ENCODE data around the gene EHMT1.

Gene EHMT1

DNA sequence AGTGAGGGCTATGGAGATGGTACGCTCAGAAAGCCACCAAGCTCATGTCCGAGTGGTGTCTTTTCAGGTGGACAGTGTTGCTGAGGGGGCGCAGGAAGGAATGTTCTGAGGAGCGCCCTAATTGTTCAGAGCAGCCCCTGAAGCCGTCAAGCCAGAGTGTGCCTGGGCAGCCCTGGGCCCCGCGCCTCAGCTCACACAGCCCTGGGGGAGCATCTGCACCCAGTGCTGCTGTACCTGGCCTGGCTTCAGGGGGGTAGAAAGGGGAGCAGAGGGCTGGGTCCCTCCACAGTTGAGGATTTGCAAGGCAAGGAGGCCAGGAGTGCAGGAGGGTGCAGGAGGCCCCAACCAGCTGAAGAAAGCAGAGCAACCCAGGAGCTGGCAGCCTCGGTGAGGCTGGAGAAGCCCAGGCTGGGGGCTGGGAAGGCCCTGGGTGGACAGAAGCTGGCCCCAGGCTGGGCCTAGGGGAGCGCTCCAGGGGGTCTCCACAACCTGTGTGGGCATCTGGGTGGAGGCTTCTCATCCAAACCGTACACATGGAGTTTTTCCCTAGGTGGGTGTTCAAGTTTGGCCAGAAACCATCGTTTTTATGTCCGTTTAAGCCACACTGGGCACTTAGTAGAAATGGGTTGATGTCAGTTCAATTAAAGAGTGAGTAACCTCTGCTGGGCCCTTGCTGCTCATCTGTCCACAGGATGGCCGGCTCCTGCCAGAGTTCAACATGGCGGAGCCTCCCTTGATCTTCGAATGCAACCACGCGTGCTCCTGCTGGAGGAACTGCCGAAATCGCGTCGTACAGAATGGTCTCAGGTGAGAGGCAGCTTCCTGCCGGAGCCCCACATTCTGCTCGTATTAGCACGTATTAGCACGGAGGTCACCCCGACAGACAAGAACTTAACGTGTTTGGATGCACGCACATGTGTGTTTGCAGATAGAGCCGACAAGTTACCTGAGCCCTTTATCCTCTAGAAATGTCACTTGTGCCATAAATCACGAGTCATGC lies 196.8 kb downstream of the EHMT1 start:
- intact Hi-C loops (cut with DNase I) = no loop called here
- DNase-seq = no peak

DNA sequence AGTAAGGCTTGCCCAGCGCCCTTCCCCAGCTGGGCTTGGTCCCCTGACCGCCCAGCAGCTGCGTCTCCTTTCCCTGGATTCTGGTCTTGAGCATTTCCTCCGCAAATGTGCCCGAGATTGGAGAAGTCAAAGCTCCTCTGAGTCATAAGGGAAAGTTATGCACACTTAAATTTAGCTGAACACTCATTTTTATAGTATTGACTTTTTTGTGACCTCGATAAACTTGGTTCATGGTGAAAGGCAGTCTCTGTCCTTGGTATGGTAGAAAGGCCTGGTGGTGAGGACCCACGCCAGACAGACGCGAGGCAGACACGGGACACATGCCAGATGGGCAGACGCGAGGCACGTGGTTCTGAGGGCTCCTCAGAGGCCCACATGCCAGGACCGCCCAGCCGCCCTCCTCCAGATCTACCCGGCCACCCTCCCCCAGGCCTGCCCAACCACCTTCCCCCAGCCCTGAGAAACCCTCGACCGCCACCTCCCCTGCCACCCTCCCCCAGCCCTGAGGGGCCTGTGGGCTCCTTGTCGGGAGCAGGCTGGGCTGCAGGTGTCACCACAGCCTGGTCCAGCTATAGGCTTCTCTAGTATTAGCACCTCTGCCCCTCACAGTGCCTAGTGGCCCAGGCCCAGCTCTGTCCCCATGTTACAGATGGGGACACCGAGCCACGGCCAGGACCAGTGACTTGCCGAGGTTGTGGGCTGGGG lies 197.9 kb downstream of the EHMT1 start:
- intact Hi-C loops (cut with DNase I) = no loop called here
- no peak for DNase-seq

DNA sequence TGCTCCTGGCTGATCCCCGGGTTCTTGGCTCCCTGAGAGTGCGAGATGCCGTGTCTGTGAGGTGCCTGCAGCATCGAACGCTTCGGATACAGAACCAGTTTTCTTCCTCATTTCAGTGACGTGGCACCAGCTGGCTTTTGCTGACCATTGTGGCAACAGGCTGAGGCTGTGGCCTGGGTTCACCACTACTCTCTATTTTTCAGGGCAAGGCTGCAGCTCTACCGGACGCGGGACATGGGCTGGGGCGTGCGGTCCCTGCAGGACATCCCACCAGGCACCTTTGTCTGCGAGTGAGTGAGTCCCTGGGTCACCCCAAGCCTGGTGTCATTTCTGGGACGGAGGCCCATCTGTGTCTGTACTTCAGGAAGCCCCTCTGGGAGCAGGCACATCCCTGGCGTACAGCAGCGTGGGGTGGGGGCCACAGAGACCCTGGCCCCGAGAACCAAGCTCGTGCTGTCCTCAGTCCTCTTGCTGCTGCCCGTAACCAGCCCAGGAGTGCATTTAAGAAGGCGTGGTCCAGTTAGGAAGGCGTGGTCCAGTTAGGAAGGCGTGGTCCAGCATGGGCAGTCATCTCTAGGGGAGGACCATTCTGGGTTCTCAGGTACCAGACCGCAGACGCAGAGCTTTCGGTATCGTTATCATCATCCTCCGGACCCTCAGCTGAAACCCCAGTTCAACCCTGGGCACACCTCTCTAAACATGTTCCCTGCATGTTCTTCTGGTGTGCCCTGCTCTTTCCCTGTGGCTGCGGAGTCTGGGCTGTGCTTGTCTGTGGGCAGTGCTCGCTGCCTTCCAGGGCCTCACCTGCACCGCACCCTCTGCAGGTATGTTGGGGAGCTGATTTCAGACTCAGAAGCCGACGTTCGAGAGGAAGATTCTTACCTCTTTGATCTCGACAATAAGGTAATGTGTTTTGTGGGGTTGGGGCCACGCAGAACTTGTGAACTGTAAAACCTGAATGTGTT lies 198.7 kb downstream of the EHMT1 start:
- intact Hi-C loops (cut with DNase I) = no loop called here
- DNase-seq = peak in 1 of 42 donors; percentile 9

GRCh38 chr9:137818286-137818685 lies 199.5 kb downstream of the EHMT1 start:
- intact Hi-C loops (cut with DNase I) = no loop called here
- DNase-seq = peak in 1 of 42 donors; percentile 16

GRCh38 chr9:137820161-137820855 lies 201.5 kb downstream of the EHMT1 start:
- DNase-seq = peak in 24 of 42 donors; percentile 29 to 80 (median 52)
- intact Hi-C loops (cut with DNase I) = no loop called here

DNA sequence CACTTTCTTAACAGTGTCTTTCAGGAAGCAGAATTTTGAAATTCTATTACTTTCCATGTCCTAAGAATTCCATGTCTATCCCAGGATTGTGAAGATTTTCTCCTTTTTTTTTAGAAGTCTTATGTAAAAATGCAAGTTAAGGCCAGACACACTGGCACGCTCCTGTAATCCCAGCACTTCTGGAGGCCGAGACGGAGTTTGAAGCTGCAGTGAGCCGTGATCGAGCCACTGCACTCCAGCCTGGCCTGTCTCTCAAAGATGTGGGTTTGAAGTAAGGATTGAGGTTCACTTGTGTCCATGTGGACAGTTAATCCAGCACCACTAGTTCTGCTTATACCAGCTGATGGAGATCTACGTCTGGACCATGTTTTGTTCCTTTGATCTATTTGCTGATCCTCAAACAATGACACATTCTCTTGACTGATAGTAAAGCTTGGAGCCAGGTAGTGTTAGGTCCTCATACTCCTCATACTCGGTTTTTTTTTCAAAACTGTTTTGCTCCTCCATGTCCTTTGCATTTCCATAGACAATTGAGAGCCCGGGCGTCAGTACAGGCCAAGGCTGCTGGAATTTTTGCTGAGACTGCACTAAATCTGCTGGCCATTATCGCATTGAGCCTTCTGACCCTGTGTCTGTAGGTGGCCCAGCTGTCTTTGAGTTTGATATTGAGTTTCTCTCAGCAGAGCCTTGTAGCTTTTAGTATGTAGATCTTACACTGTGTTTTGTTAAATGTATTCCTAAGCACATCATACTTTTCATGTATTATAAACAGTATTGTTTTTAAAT lies 205.4 kb downstream of the EHMT1 start:
- DNase-seq = peak in 4 of 42 donors; percentile 6 to 22 (median 6)
- intact Hi-C loops (cut with DNase I) = no loop called here

DNA sequence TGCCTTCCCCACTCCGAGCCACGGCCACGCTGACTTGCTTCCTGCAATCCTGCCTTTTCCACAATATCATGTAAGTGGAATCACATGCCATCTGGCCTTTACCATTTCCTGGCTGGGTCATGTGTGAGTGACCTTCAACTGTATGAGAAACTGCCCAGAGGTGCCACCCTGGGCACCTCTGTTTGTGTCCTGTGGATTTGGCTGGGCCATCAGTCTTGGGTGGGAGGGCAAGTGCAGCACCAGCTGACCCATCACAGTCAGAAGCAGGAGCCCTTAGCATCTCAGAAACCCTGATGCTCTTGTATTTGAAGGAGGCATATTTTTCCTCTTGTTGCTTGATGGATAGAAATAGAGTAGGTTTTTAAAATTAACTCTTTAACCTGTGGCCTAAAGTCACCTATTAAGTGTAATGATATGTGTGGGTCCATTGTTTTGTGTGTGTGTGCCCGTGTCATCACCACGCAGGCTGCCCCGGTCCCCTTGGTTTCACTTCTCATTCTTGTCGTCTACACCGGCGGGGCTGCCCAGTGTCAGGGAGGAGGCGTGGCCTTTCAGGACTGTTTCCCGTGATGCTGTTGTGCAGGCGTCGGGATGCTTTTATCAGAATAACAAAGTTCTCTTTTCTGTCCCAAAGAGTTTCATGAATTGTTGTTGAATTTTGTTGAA lies 206.7 kb downstream of the EHMT1 start:
- intact Hi-C loops (cut with DNase I) = no loop called here

DNA sequence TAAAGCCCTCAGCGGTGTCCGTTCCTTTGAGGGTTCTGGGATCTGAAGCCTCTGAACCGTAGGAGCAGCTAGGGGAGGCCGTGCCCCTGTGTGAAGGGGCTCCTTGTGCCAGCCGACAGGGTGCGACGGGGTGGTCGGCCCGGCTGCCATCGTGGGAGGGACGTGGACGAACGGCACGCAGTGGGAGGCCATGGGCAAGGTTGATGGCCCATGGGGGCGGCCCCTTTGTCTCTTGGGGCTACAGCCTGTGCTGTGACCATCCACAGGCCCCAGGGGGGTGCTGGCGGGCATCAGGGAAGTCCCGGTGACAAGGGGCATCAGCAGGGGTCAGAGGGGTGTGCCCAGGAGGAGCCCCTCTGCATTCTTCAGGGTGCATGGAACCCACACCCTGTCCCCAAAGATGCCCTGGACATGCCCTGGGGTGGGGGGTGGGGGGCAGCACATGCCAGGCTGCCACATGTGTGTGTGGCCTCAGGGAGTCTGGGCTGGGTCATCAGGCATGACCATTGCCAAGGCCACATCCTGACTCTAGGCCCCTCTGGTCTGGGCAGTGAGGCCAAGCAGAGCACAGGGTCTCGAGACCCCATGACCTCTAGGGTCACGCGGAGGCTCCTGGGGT lies 209.2 kb downstream of the EHMT1 start:
- DNase-seq = peak in 1 of 42 donors; percentile 12
- intact Hi-C loops (cut with DNase I) = no loop called here

More for the DNA sequence above, 206.7 kb downstream of the EHMT1 start:
- peak in 2 of 42 donors; percentile 10 to 13 for DNase-seq

DNA sequence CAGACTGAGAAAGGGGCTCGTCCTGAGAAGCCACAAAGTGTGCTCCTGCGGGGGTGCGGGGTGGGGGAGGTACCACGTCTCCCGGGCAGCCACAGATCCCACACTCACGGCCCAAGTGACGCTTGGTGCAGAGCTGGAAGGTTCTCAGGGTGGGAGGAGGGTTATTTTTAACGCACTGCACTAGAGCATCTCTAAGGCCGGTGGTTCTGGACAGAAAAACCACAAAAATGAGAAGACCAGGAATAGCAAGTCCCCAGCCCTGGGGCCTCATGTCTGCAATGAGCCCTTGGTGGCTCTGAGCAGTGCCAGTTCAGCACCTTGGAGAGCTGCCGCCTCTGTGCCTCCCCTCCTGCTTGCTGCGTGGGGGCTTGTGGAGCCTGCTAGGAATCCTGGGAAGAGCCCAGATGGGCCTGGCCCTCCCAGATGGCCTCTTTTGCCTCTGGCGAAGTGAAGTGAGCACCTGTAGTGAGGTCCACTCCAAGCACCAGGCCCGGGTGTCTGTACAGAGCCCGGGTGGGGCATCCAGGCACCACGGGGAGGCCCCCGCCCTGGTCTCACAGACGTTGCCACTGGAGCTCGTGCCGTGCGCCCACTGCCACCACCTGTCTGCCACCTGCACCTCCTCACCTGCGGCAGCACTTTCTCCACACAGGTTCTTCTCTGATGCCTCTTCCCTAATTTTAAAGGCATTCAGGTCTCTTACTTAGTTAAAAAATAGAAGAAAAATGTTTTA lies 209.9 kb downstream of the EHMT1 start:
- intact Hi-C loops (cut with DNase I) = no loop called here
- peak in 14 of 42 donors; percentile 41 to 63 (median 52) for DNase-seq

GRCh38 chr9:137829260-137829996 lies 210.6 kb downstream of the EHMT1 start:
- DNase-seq = no peak
- intact Hi-C loops (cut with DNase I) = no loop called here

DNA sequence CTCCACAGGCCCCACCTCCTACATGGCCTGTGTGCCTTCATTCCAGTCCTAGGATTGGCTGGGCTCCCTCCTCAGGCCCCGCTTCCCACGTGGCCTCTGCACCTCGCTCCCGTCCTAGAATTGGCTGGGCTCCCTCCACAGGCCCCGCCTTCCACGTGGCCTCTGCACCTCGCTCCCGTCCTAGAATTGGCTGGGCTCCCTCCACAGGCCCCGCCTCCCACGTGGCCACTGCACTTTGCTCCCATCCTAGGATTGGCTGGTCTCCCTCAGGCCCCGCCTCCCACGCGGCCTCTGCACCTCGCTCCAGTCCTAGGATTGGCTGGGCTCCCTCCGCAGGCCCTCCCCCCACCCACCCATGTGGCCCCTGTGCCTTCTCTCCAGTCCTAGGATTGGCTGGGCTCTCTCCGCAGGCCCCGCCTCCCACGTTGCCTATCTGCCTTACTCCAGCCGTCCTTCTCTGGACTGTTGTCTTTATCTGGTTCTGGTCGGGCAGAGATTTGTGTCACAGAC lies 213.4 kb downstream of the EHMT1 start:
- intact Hi-C loops (cut with DNase I) = no loop called here
- DNase-seq = no peak

DNA sequence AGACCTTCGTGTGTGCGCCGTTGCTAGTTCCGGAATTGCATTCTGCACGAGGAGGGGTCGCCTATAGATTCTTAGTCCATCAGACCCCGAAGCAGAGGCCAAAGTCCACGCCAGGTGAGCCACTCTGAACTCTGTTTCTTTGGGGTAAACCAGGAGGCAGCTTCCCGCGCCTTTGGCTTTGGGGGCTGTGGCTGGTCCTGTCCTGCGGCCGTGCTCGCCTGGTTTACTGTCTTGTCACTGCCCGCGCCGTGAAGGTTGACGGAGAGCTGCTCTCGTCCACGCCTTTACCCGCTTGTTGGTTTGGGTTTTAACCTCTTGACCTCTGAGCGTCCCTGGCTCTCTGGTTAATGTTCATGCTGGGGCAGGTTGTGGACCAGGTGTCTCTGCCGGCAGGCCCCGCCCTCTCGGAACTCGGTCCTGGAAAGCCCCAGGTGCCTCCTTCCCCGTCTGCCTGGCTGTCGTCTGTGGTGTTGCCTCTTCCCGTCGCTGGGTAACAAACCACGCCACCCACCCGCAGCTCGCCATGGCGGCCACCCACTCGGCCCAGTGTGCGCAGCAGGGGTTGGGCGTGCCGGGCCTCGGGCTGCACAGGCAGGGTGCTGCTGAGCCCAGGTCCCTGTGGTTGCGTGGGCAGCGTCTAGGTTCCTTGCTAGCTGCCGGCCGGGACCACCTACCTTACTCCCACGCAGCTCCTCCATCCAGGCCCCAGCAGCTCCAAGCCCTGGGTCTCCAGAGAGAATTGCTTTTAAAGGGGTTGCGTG lies 214.2 kb downstream of the EHMT1 start:
- intact Hi-C loops (cut with DNase I) = no loop called here
- DNase-seq = peak in 24 of 42 donors; percentile 22 to 75 (median 53)

DNA sequence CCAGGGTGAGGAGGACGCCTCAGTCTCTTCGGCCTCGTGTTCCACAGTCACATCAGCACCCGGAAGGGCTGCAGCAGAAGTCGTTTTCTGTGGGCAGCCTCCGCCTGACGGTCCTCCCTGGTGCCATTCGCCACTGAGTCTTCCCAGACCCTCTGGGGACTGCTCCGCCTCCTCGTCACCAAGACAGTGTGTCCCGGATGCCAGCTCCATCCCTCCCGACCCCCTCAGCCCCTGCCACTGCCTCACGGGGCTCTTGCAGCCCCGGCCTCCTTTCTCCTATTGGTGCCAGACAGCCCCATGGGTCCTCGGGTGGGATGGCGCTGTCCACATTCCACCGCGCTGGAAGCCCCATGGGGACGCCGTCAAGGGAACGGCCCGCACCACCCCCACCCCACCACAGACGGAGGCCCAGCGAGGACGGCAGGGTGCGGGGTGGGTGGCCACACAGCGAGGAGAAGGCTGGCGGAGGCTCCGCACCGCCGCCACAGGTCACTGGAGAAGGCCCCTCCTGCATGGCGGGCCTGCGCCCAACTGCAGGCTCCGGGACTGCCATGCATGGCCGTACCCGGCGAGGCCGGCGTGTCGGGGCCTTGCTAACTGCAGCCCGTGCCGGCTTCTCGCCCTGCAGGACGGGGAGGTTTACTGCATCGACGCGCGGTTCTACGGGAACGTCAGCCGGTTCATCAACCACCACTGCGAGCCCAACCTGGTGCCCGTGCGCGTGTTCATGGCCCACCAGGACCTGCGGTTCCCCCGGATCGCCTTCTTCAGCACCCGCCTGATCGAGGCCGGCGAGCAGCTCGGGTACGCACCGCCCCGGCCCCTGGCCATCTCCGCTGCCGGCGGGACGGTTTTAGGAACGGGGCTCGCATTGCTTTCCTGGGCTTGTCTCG lies 215.2 kb downstream of the EHMT1 start:
- intact Hi-C loops (cut with DNase I) = no loop called here
- DNase-seq = no peak
